ENCODE results near the gene MPND.

DNA sequence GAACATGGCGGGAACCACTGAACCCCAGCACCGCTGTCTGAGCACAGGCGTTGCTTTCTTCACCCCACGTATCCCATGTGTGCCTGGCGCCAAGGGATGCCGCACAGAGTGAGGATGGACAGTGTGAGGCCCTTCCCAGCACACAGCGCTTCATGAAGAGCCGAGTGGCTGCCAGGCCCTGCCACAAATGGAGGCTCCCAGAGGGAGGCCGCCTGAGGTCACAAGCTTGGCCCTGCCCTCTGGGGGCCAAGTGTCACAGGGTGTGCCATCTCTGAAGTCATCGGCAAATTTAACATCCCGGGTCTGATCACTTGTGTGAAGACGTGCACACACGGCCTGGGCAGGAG, 24.4 kb downstream of the MPND start:
- TF ChIP-seq CTCF (conservative IDR thresholded peaks at IDR 0.05 in 1 of 2, IDR thresholded peaks at IDR 0.05 in 1 of 2; ENCODE audit: extremely low read depth in 1 of 2, insufficient read depth in 1 of 2, low read depth in 1 of 2, low read length in 2 of 2) (no peak), EZH2 (IDR thresholded peaks at IDR 0.05; ENCODE audit: borderline replicate concordance, low read length) (no peak)

Data from mammary epithelial cell (primary cell).